ENCODE measurements around the gene GGT7. TPM values are rescaled to one million over a fixed set of nuclear protein-coding genes. Genes with fewer than 3 reads are reported as not detected.
"Not testable (repeated sequence)": the region's sequence is repeated elsewhere in the genome, so short reads cannot be mapped to it uniquely, and the experiment has no call there.

GGT7 gene
- 26.1 TPM for polyA plus RNA-seq (2012; ENCODE audit: insufficient read depth, insufficient read length)

GRCh38 chr20:34872622-34873224 lies at the start of gene GGT7:
Gene GGT7, minus strand, starts transcription at chr20:34872856. Its CDS starts 41 bp downstream, at chr20:34872815.
- peak; percentile 65 for DNase-seq (ENCODE audit: low read depth, low spot score)
- H3K4me3 ChIP-seq (ENCODE audit: low read length), result peak within 1 kb of the TSS; percentile 60

GRCh38 chr20:34921436-34921835 lies 48.8 kb upstream of the GGT7 start:
- no peak for DNase-seq (ENCODE audit: low read depth, low spot score)
- H3K4me3 ChIP-seq (ENCODE audit: low read length), result no peak overlapping the region

- no peak overlapping the region for H3K4me3 ChIP-seq (ENCODE audit: low read length)
- DNase-seq (ENCODE audit: low read depth, low spot score), result no peak
These were observed 47.4 kb upstream of the GGT7 start for GRCh38 chr20:34920055-34920454.

- no peak overlapping the region for H3K4me3 ChIP-seq (ENCODE audit: low read length)
- no peak for DNase-seq (ENCODE audit: low read depth, low spot score)
These were observed 44.2 kb upstream of the GGT7 start for GRCh38 chr20:34916774-34917354.

GRCh38 chr20:34915749-34916455 lies 43.2 kb upstream of the GGT7 start:
- no peak overlapping the region for H3K4me3 ChIP-seq (ENCODE audit: low read length)
- no peak for DNase-seq (ENCODE audit: low read depth, low spot score)

GRCh38 chr20:34915131-34915530 lies 42.5 kb upstream of the GGT7 start:
- no peak overlapping the region for H3K4me3 ChIP-seq (ENCODE audit: low read length)
- no peak for DNase-seq (ENCODE audit: low read depth, low spot score)

- peak; percentile 83 for DNase-seq (ENCODE audit: low read depth, low spot score)
- no peak overlapping the region for H3K4me3 ChIP-seq (ENCODE audit: low read length)
These were observed 35.2 kb upstream of the GGT7 start for GRCh38 chr20:34907616-34908469.

- DNase-seq (ENCODE audit: low read depth, low spot score), result no peak
- no peak overlapping the region for H3K4me3 ChIP-seq (ENCODE audit: low read length)
These were observed 31.6 kb upstream of the GGT7 start for GRCh38 chr20:34904202-34904621.

- not testable (repeated sequence) for H3K4me3 ChIP-seq (ENCODE audit: low read length); DNase-seq (ENCODE audit: low read depth, low spot score)
These were observed 26.1 kb upstream of the GGT7 start for GRCh38 chr20:34898731-34899130.

GRCh38 chr20:34898129-34898528 lies 25.5 kb upstream of the GGT7 start:
- H3K4me3 ChIP-seq (ENCODE audit: low read length); DNase-seq (ENCODE audit: low read depth, low spot score): not testable (repeated sequence)

GRCh38 chr20:34896086-34896621 lies 23.5 kb upstream of the GGT7 start:
- H3K4me3 ChIP-seq (ENCODE audit: low read length), result no peak overlapping the region
- DNase-seq (ENCODE audit: low read depth, low spot score), result no peak

GRCh38 chr20:34895465-34895864 lies 22.8 kb upstream of the GGT7 start:
- no peak overlapping the region for H3K4me3 ChIP-seq (ENCODE audit: low read length)
- no peak for DNase-seq (ENCODE audit: low read depth, low spot score)

- H3K4me3 ChIP-seq (ENCODE audit: low read length), result no peak overlapping the region
- DNase-seq (ENCODE audit: low read depth, low spot score), result no peak
These were observed 22.1 kb upstream of the GGT7 start for GRCh38 chr20:34894723-34895122.

GRCh38 chr20:34892671-34893070 lies 20.0 kb upstream of the GGT7 start:
- no peak for DNase-seq (ENCODE audit: low read depth, low spot score)
- H3K4me3 ChIP-seq (ENCODE audit: low read length), result no peak overlapping the region

GRCh38 chr20:34891166-34892062 lies 18.8 kb upstream of the GGT7 start:
- peak; percentile 62 for DNase-seq (ENCODE audit: low read depth, low spot score)
- H3K4me3 ChIP-seq (ENCODE audit: low read length), result no peak overlapping the region

GRCh38 chr20:34888468-34888867 lies 15.8 kb upstream of the GGT7 start:
- H3K4me3 ChIP-seq (ENCODE audit: low read length), result no peak overlapping the region
- DNase-seq (ENCODE audit: low read depth, low spot score), result no peak

GRCh38 chr20:34887023-34887422 lies 14.4 kb upstream of the GGT7 start:
- no peak for DNase-seq (ENCODE audit: low read depth, low spot score)
- no peak overlapping the region for H3K4me3 ChIP-seq (ENCODE audit: low read length)

GRCh38 chr20:34886122-34886521 lies 13.5 kb upstream of the GGT7 start:
- no peak for DNase-seq (ENCODE audit: low read depth, low spot score)
- H3K4me3 ChIP-seq (ENCODE audit: low read length), result no peak overlapping the region

Measured in Jurkat, Clone E6-1 (cell line).